Central memory CD8-positive, alpha-beta T cell (primary cell): ENCODE results near the gene ENG.
"Not testable (repeated sequence)": the region's sequence is repeated elsewhere in the genome, so short reads cannot be mapped to it uniquely, and the experiment has no call there.

Source experiments
- ATAC-seq: fragments of 150-1000 bp; cut with Tn5 transposase; replicated peaks from 2 replicates; pipeline ENCODE4 v1.10.0; 2022; ENCODE audit warnings: mild to moderate bottlenecking, moderate FRiP score, moderate number of reproducible peaks; ENCODE audit not compliant: poor library complexity, severe bottlenecking; ENCODE audit errors: extremely low read depth
- DNase-seq, 2 donors: peaks; one replicate each; pipeline ENCODE4 v3.0.0; 2021; ENCODE audit warnings: low spot score in 2 of 2
- H3K27ac Mint-ChIP-seq: one replicate; pipeline ENCODE4 v1.8.0; 2022; ENCODE audit warnings: low read depth, mild to moderate bottlenecking, moderate library complexity, mixed read lengths
- H3K27me3 Mint-ChIP-seq: one replicate; pipeline ENCODE4 v1.8.0; 2022; ENCODE audit warnings: mixed read lengths
- H3K36me3 Mint-ChIP-seq: one replicate; pipeline ENCODE4 v1.8.0; 2022; ENCODE audit warnings: mild to moderate bottlenecking, moderate library complexity, mixed read lengths; ENCODE audit not compliant: insufficient read depth
- H3K4me1 Mint-ChIP-seq: one replicate; pipeline ENCODE4 v1.8.0; 2022; ENCODE audit warnings: mixed read lengths
- H3K4me3 Mint-ChIP-seq: one replicate; pipeline ENCODE4 v1.8.0; 2022; ENCODE audit warnings: mild to moderate bottlenecking, moderate library complexity, mixed read lengths
- H3K9me3 Mint-ChIP-seq: one replicate; pipeline ENCODE4 v1.8.0; 2022; ENCODE audit warnings: mixed read lengths

The ENG gene

DNA sequence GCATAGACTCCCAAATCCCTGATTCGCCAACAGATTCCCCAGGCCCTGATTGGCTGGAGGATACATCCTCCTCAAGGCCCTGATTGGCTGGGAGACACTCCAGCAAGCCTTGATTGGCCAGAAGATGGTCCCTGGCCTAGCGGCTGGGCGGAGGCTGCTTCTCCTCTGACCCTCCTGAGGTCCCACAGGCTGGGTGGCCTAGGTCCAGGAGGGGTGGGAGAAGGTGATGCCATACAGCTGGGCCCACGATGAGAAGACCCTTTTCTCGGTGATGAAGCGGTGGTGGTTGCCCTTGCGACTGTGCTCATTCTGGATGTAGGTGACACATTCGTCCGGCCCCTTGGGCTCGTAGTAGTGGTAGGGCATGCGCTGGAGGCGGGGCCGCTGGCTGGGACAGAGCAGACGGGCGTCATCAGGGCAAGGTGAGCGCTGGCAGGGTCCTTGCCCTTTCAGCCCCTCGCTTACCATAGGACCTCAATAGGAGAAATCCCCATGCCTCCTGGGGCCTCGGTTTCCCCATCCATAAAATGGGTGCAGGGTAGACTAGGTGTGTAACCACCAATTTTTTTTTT, 32.0 kb upstream of the ENG start:
- DNase-seq (no peak), ATAC-seq (no peak)
- Mint-ChIP-seq H3K27ac (peak overlapping the region; percentile 65), H3K4me1 (peaks cover 29% of the 10 kb centered on the region), H3K4me3 (no peak overlapping the region), H3K36me3 (peaks cover 49% of the 10 kb centered on the region), H3K27me3 (no peaks in the 10 kb centered on the region), H3K9me3 (no peaks in the 10 kb centered on the region)

DNA sequence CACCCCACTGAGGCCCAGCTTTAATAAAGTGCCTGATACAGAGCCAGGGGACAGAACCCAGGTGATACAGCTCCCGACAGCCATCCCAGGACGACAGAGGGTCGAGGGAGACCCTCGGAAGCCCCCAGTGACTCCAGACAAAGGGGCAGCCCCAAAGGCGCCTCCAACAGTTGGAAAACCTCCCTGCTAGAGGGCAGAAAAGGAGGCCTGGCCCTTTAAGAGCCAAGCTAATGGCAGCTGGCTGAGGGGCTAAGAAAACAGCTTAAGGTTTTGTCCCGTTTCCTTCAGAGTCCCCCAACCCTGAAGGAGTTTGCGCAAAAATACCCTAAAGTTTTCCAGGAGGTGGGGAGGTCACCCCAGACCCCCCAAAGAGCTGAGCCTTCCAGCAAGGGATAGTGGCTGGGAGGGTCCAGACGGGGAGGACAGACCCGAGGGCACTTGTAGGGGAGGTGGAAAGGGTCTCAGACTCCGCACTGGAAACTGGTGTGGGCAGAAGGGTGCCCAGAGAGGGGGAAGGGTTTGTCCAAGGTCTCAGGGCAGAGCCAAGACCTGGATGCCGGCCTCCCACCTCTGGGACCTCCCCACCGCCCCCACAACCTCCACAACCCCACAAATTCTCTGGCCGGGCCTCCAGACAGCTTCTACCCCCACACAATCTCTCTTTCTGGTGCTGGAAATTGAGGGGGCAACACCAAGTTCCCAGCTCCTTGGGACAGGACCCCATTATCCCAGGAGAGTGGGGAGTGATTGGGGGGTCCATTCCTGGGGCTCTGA, 31.2 kb upstream of the ENG start:
- no peaks in the 10 kb centered on the region for H3K27me3 Mint-ChIP-seq
- no peaks in the 10 kb centered on the region for H3K9me3 Mint-ChIP-seq
- H3K4me3 Mint-ChIP-seq, result no peak overlapping the region
- peaks cover 45% of the 10 kb centered on the region for H3K36me3 Mint-ChIP-seq
- H3K27ac Mint-ChIP-seq, result peak overlapping the region; percentile 65
- DNase-seq (no peak), ATAC-seq (no peak)
- H3K4me1 Mint-ChIP-seq, result peaks cover 24% of the 10 kb centered on the region

DNA sequence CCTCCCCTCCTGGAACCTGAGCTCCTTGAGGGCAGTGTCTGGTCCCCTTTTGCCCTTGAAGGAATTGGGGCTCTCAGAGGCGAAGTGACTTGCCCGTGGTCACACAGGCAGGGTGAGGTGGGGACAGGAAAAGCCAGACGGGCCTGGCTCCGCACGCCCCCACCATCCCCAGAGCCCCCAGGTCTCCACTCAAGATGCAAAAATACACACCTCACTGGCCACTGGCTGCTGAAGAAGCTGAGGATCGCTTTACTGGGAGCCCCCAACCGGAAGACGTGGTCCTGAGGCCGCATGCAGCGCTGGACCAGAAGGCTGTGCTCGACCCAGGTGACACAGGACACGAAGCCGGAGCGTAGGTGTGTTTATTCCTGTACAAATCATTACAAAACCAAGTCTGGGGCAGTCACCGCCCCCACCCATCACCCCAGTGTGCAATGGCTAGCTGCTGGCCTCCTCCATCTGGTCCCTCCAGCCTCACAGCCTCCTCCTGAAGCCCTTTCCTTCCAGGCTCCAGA, 30.6 kb upstream of the ENG start:
- H3K27me3 Mint-ChIP-seq, result no peaks in the 10 kb centered on the region
- H3K4me3 Mint-ChIP-seq, result no peak overlapping the region
- H3K4me1 Mint-ChIP-seq, result peaks cover 24% of the 10 kb centered on the region
- peak overlapping the region; percentile 73 for H3K27ac Mint-ChIP-seq
- H3K9me3 Mint-ChIP-seq, result no peaks in the 10 kb centered on the region
- peaks cover 40% of the 10 kb centered on the region for H3K36me3 Mint-ChIP-seq
- DNase-seq (no peak), ATAC-seq (no peak)

DNA sequence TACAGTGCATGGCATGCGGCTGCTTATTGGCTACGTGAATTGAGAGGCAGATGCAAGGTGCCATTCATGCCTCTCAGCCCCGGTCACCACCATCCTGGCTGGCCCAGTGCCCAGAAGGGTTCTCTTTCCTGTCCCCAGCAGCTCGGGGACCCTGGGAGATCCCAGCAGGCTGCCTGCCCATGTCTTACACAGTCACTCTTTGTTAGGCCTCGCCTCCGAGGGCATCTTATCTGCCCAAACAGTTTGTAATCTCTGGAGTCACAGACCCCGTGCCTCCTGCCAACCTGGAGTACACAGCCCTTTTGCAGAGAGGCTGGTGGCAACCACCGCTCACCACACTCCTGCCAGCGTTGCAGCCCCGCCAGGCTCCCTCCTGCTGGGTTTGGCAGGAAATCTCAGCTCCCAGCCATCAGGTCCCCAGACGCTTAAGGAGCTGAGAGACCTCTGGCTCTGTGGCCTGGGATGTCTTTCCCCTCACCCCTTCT, 30.0 kb upstream of the ENG start:
- Mint-ChIP-seq H3K9me3 (no peaks in the 10 kb centered on the region), H3K4me3 (no peak overlapping the region), H3K27me3 (no peaks in the 10 kb centered on the region), H3K27ac (peak overlapping the region; percentile 73), H3K4me1 (peaks cover 24% of the 10 kb centered on the region), H3K36me3 (peaks cover 36% of the 10 kb centered on the region)
- DNase-seq (no peak), ATAC-seq (no peak)

DNA sequence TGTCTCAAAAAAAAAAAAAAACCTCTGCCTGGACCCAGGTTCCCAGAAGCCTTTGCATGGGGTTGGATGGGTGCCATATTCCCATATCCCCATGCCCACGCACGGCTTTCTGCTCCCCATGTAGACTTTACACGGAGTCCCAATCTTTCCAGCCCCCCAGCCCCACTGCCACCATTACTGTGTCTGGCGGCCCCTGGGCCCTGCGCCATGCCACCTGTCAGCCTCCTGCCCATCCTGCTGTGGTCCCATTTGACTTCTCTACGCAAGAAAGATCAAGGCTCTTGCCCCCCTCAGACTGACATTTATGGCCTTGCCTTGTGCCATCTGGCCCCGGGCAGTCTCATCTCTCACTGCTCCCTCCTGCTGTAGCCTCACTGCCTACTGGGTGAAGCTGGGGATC, 29.5 kb upstream of the ENG start:
- no peaks in the 10 kb centered on the region for H3K27me3 Mint-ChIP-seq
- H3K9me3 Mint-ChIP-seq, result no peaks in the 10 kb centered on the region
- peak overlapping the region; percentile 73 for H3K27ac Mint-ChIP-seq
- no peak for DNase-seq
- H3K36me3 Mint-ChIP-seq, result peaks cover 35% of the 10 kb centered on the region
- no peak for ATAC-seq
- H3K4me3 Mint-ChIP-seq, result no peak overlapping the region
- H3K4me1 Mint-ChIP-seq, result peaks cover 24% of the 10 kb centered on the region

DNA sequence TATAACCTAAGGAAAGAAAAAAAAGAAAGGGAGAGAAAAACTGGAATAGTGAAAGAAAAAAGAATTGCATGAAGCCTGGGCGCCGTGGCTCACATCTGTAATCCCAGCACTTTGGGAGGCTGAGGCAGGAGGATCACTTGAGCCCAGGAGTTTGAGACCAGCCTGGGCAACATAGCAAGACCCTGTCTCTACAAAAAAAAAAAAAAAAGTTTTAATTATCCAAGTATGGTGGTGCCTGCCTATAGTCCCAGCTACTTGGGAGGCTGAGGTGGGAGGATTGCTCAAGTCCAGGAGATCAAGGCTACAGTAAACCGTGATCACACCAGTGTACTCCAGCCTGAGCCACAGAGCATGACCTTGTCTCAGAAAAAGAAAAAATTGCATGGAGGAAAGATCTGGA, 27.3 kb upstream of the ENG start:
- Mint-ChIP-seq H3K4me1 (peaks cover 18% of the 10 kb centered on the region), H3K27ac (peak overlapping the region; percentile 24), H3K36me3 (peaks cover 24% of the 10 kb centered on the region)
- not testable (repeated sequence) for DNase-seq, H3K4me3 Mint-ChIP-seq, H3K9me3 Mint-ChIP-seq, H3K27me3 Mint-ChIP-seq, ATAC-seq

DNA sequence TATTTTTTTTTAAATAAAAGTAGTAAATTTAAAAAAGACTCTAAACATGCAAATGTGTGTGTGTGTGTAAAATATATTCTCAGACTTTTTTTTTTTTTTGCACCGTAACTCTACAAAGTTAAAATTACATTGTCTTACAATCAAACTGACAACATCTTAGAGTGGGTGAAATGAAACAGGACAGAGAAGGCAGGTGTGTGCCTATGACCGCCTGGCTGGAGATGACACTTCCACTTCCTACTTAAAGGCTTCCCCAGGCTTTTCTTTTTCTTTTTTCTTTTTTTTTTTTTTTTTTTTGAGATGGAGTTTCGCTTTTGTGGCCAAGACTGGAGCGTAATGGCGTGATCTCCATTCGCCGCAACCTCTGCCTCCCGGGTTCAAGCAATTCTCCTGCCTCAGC, 25.7 kb upstream of the ENG start:
- Mint-ChIP-seq H3K9me3 (no peaks in the 10 kb centered on the region), H3K4me3 (no peak overlapping the region), H3K4me1 (peaks cover 13% of the 10 kb centered on the region), H3K27me3 (no peaks in the 10 kb centered on the region), H3K36me3 (peaks cover 17% of the 10 kb centered on the region), H3K27ac (no peak overlapping the region)
- ATAC-seq, result no peak
- no peak for DNase-seq

DNA sequence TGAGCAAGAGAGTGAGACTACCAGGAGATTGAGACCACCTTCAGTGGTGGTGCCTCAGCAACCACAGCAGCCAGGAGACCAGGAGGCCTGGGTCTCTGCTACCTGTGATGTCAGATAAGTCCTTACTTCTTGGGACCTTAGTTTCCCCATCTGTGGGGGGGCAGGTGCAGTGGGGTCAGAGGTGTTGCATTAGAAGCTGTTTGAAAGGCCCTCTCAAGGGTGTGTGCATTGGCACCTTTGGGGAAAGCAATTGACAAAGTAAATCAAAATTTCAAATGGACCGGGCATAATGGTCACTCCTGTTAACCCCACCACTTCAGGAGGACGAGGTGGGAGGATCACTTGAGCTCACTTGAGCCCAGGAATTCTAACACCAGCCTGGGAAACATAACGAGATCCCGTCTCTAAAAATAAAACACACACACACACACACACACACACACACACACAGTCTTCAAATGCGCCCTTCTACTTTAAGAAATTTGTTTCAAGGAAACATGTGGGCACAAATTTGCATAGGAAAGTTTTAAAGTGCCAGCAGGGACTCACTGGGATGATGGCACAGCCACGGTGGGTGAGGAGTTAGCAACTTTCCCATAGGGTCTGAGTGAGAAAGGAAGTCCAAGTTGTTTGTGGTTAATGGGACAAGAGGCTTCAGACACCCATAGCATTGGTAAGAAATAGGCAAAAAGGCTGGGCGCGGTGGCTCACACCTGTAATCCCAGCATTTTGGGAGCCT, 24.4 kb upstream of the ENG start:
- no peaks in the 10 kb centered on the region for H3K9me3 Mint-ChIP-seq
- DNase-seq, result no peak
- H3K4me1 Mint-ChIP-seq, result peaks cover under 1% of the 10 kb centered on the region
- H3K4me3 Mint-ChIP-seq, result no peak overlapping the region
- peaks cover 10% of the 10 kb centered on the region for H3K36me3 Mint-ChIP-seq
- H3K27me3 Mint-ChIP-seq, result no peaks in the 10 kb centered on the region
- ATAC-seq, result no peak
- H3K27ac Mint-ChIP-seq, result no peak overlapping the region

DNA sequence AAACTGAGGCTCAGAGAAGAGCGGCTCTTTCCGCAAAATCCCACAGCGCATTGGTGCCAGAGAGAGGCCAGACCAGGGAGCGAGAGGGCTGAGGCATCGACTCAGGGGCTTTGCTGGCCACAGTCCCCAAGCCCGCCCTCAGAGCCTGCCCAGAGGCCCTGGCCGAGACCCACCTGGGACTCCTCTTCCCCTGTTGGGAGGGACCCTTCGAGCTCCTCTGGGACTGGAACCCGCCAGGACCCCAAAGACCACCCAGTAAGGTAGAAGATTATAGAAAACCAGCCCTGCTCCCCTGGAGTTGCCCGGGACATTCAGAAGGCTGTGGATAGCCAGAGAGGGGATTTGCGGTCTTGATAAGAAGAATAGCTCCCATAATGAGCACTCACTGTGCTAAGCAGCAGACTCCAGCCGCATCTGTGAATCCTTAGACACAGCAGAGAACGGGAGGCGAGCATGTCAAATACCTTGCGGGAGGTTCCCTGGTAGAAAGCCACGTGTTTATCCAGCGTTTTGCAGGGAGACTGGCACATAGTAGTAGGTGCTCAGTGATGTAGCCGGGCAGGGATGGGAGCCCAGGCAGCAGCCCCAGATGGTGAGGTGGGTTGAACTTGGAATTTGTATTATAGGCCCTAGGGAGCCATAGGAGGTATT, 23.7 kb upstream of the ENG start:
- no peaks in the 10 kb centered on the region for H3K27me3 Mint-ChIP-seq
- no peak overlapping the region for H3K27ac Mint-ChIP-seq
- no peak for ATAC-seq
- H3K9me3 Mint-ChIP-seq, result no peaks in the 10 kb centered on the region
- DNase-seq, result no peak
- H3K4me3 Mint-ChIP-seq, result no peak overlapping the region
- H3K36me3 Mint-ChIP-seq, result peaks cover 9% of the 10 kb centered on the region
- no peaks in the 10 kb centered on the region for H3K4me1 Mint-ChIP-seq

DNA sequence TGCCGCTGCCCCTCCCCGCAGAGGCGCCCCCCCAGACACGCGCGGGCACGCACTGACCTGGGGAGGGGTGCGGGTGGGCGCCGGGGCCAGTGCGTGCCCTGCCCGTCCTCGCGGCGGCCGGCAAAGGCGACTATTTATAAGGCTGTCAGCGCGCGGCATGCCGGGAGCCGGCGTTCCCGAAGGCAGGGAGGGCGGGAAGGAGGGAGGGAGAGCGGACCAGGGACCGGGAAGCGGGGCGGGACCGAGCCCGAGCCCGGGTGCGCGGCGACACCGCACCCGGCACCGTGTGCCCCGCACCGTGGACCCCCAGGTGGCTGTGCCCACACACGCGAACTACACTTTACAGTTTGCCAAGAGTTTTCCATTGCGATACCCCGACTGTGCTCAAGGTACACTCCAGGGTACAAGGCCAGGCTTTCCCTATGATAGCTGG, 23.1 kb upstream of the ENG start, which contains the start of gene AK1:
Gene AK1, minus strand, starts transcription at position 110 of the 433 bp plus-strand sequence. CDS start 3,058 bp downstream, outside the sequence.
- no peak for DNase-seq
- peaks cover 6% of the 10 kb centered on the region for H3K36me3 Mint-ChIP-seq

DNA sequence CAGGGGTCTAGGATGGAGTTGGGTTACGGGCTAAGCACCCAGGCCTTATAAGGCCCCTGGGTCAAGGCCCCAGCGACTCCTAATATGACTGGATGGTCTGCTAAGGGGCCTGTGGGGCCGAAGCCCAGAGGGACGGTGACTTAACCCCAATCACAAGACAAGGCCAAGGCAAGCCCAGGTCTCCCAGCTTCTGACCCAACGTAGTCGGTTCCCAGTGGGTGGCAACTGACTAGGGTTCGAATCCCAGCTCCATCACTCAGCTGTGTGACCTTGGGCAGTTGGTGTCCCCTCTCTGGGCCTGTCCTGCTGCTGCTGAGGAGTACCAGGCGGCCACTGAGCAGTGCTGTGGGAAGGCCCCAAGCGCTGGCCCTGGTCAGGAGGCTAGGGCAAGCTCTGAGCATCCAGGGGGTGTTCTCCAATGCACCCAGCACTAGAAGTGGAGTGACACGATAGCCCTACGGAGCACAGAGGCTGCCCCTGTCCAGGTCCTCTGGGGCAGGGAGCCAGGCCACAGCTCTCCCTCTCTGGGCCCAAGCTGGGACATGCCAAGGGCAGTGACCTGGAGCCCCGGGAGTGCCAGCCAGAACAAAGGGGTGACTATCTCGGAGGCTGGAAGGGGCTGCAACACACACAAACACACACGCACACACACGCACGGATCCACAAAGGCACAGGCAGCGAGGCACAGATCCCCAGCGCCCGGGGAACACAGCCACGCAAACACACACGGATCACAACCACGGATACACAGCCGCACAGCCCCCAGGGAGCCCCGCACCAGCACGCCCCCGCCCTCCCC, 22.5 kb upstream of the ENG start:
- Mint-ChIP-seq H3K27me3 (no peaks in the 10 kb centered on the region), H3K9me3 (no peaks in the 10 kb centered on the region), H3K27ac (no peak overlapping the region), H3K36me3 (peaks cover 6% of the 10 kb centered on the region), H3K4me1 (no peaks in the 10 kb centered on the region), H3K4me3 (no peak overlapping the region)
- ATAC-seq (no peak), DNase-seq (no peak)

More for the DNA sequence above, 23.1 kb upstream of the ENG start, which contains the start of gene AK1:
- H3K27ac Mint-ChIP-seq, result no peak within 1 kb of the TSS
- H3K4me3 Mint-ChIP-seq, result no peak within 1 kb of the TSS
- no peak for ATAC-seq
- no peaks in the 10 kb centered on the region for H3K4me1 Mint-ChIP-seq
- H3K27me3 Mint-ChIP-seq, result no peaks in the 10 kb centered on the region
- H3K9me3 Mint-ChIP-seq, result no peaks in the 10 kb centered on the region
